K562 (cell line): ENCODE data around the gene MIB2. TPM values are rescaled to one million over a fixed set of nuclear protein-coding genes. Genes with fewer than 3 reads are reported as not detected.

ENCODE experiments used
- CEBPZ ChIP-seq: fragments of 150-350 bp; IDR thresholded peaks from 2 replicates; pipeline ENCODE4 v1.6.1; 2014; ENCODE audit warnings: low read depth, mild to moderate bottlenecking, low read length, borderline replicate concordance
- ELF4 ChIP-seq: fragments of 450-650 bp; formaldehyde crosslinking; IDR thresholded peaks from 2 replicates; pipeline ENCODE4 v1.4.0; 2022; ENCODE audit warnings: missing genetic modification characterization
- LEF1 ChIP-seq: fragments of 450-650 bp; IDR thresholded peaks from 2 replicates; pipeline ENCODE4 v1.6.1; 2016; ENCODE audit warnings: mild to moderate bottlenecking
- NCOA2 ChIP-seq, 2 experiments: fragments of 450-650 bp; IDR thresholded peaks; 2 replicates each; pipeline ENCODE4 v1.6.1; 2018; ENCODE audit warnings: mild to moderate bottlenecking in 2 of 2, moderate library complexity in 1 of 2; ENCODE audit not compliant: partially characterized antibody in 2 of 2
- NCOR1 ChIP-seq: fragments of 450-650 bp; IDR thresholded peaks from 2 replicates; pipeline ENCODE4 v1.6.1; 2016; ENCODE audit warnings: mild to moderate bottlenecking, moderate library complexity
- SP2 ChIP-seq: IDR thresholded peaks from 2 replicates; pipeline ENCODE4 v1.6.1; 2011; ENCODE audit warnings: mild to moderate bottlenecking, low read depth, low read length, moderate library complexity; ENCODE audit not compliant: poor library complexity, severe bottlenecking; ENCODE audit errors: extremely low read depth
- UBTF ChIP-seq, 2 experiments: IDR thresholded peaks; 2 replicates each; pipeline ENCODE4 v1.6.1; 2012; ENCODE audit warnings: improper control_type of control experiment in 2 of 2, low read depth in 2 of 2, low read length in 2 of 2, borderline replicate concordance in 1 of 2
- polyA plus RNA-seq, 8 experiments: library from polyadenylated mRNA; depleted of rRNA in 4 of 8; stranded (reverse) in 5 of 8; unstranded in 3 of 8; fragments of >200 nt; fragmentation: Nextera tagmentation in 2 of 8; fragmentation: Illumina TruSeq in 1 of 8; extraction: Ambion mirVana in 2 of 8; extraction: Trizol in 1 of 8; gene quantifications; 2 replicates each; pipeline versions ENCODE4 v1.2.1 to v1.2.3, GENCODE V29; 2011 to 2014; ENCODE audit warnings: inconsistent platforms in 1 of 8, missing spikeins in 1 of 8
- total RNA-seq, 7 experiments: library from RNA; depleted of rRNA in 6 of 7; stranded (reverse); fragments of >200 nt in 6 of 7; fragmentation: Illumina TruSeq in 2 of 7; extraction: Trizol in 2 of 7; gene quantifications; 2 replicates each; pipeline versions ENCODE4 v1.2.1 to v1.2.3, GENCODE V29; 2011 to 2021; ENCODE audit warnings: low replicate concordance in 1 of 7

Gene MIB2
- total and polyA plus RNA-seq, 9 of the 15 experiments (the other 6 are each of a cell fraction or from before 2014, with no cell fraction given), result 0.04 to 17.0 (median 4.9) TPM; not detected in 1

GRCh38 chr1:1670866-1671265 is 55.6 kb downstream of the MIB2 start (continued):
- TF ChIP-seq CEBPZ, result no peak
- TF ChIP-seq ELF4, result no peak
- no peak for TF ChIP-seq LEF1
- TF ChIP-seq NCOR1, result no peak
- TF ChIP-seq NCOA2 (IDR thresholded peaks at IDR 0.05; ENCODE audit: partially characterized antibody in 2 of 2), result no peak
- no peak for TF ChIP-seq UBTF (IDR thresholded peaks at IDR 0.05; ENCODE audit: borderline replicate concordance in 1 of 2, low read depth in 2 of 2, low read length in 2 of 2)
- no peak for TF ChIP-seq SP2
- TF ChIP-seq, all 486 proteins: peak for 0
